Measurements from ENCODE around the gene NFKBIA.
A peak's percentile ranks its signal among the peaks of the same experiment; 100 is the strongest.
"Not testable (repeated sequence)": the region's sequence is repeated elsewhere in the genome, so short reads cannot be mapped to it uniquely, and the experiment has no call there.

The NFKBIA gene

GRCh38 chr14:35390577-35391387 is 13.8 kb downstream of the NFKBIA start:
- peak; percentile 51 for DNase-seq

- no peak for DNase-seq
Measured at GRCh38 chr14:35389315-35389667, 15.3 kb downstream of the NFKBIA start.

GRCh38 chr14:35388656-35389314 is 15.8 kb downstream of the NFKBIA start:
- DNase-seq: no peak

- DNase-seq: no peak
Measured at GRCh38 chr14:35387713-35388579, 16.6 kb downstream of the NFKBIA start.

GRCh38 chr14:35387219-35387618 is 17.3 kb downstream of the NFKBIA start:
- no peak for DNase-seq

- DNase-seq: no peak
Measured at GRCh38 chr14:35386673-35387125, 17.9 kb downstream of the NFKBIA start.

- peak; percentile 97 for DNase-seq
Measured at GRCh38 chr14:35385042-35385839, 19.3 kb downstream of the NFKBIA start.

- DNase-seq: peak; percentile 79
Measured at GRCh38 chr14:35384455-35385041, 20.0 kb downstream of the NFKBIA start.

- DNase-seq: no peak
Measured at GRCh38 chr14:35383569-35384454, 20.7 kb downstream of the NFKBIA start.

GRCh38 chr14:35380794-35381193 is 23.8 kb downstream of the NFKBIA start:
- no peak for DNase-seq

- not testable (repeated sequence) for DNase-seq
Measured at GRCh38 chr14:35379234-35379933, 25.2 kb downstream of the NFKBIA start.

- DNase-seq: no peak
Measured at GRCh38 chr14:35378425-35379233, 25.9 kb downstream of the NFKBIA start.

GRCh38 chr14:35375558-35376025 is 29.0 kb downstream of the NFKBIA start:
- peak; percentile 57 for DNase-seq

- peak; percentile 96 for DNase-seq
Measured at GRCh38 chr14:35374263-35374712, 30.3 kb downstream of the NFKBIA start.

- DNase-seq: not testable (repeated sequence)
Measured at GRCh38 chr14:35373208-35373607, 31.3 kb downstream of the NFKBIA start.

GRCh38 chr14:35370969-35371368 is 33.6 kb downstream of the NFKBIA start:
- no peak for DNase-seq

GRCh38 chr14:35369701-35370191 is 34.8 kb downstream of the NFKBIA start:
- no peak for DNase-seq

- DNase-seq: no peak
Measured at GRCh38 chr14:35368583-35369392, 35.8 kb downstream of the NFKBIA start.

All from fibroblast of skin of scalp (primary cell).